ENCODE results near the gene ODAD4. TPM values are rescaled to one million over a fixed set of nuclear protein-coding genes. Genes with fewer than 3 reads are reported as not detected.

ODAD4 gene
- total and polyA plus RNA-seq, 2 of the 8 experiments (the other 6 are each of a cell fraction or from before 2014, with no cell fraction given), result 0.48 to 1.3 TPM

DNA sequence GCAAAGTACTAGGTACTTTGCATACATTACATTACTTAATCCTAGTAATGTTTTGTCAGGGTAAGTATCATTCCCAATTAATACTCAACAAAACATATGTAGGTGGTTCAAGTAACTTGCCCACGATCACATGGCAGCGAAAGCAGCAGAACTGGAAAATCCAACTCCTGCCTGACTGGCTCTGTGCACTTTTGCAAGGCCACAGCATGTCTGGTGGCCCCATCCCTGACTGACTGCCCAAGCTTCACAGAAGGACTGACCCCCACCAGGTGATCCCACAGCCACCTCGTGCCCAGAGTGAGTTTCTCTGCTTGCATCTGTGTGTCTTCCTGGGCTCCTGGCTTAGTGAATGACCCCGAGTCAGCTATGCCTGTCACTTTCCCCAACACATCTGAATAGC is 47.6 kb downstream of the ODAD4 start (continued):
- TF ChIP-seq POLR2AphosphoS5 (IDR thresholded peaks at IDR 0.05; ENCODE audit: low read depth, low read length) (no peak), BRCA1 (IDR thresholded peaks at IDR 0.05; ENCODE audit: low read depth, low read length) (no peak)

All from H1 (cell line).